Stimulated activated CD8-positive, alpha-beta memory T cell treated with anti-CD3 and anti-CD28 coated beads, Interleukin-7, amount 100 ng/mL, for 1 hour (primary cell): ENCODE results near the gene MYOG.

Experiments
- DNase-seq, 2 donors: peaks; one replicate each; pipeline ENCODE4 v3.0.0-alpha.2; 2020; ENCODE audit warnings: low read depth in 2 of 2

Gene MYOG

GRCh38 chr1:203072002-203072602, 13.7 kb downstream of the MYOG start:
- no peak for DNase-seq

GRCh38 chr1:203069030-203069747, 16.6 kb downstream of the MYOG start:
- no peak for DNase-seq

- DNase-seq, result no peak
Observed at GRCh38 chr1:203066965-203067364, 18.8 kb downstream of the MYOG start.

- no peak for DNase-seq
Observed at GRCh38 chr1:203065986-203066385, 19.8 kb downstream of the MYOG start.

- no peak for DNase-seq
Observed at GRCh38 chr1:203065191-203065590, 20.6 kb downstream of the MYOG start.

- DNase-seq, result no peak
Observed at GRCh38 chr1:203063287-203063686, 22.5 kb downstream of the MYOG start.

- no peak for DNase-seq
Observed at GRCh38 chr1:203060115-203060514, 25.7 kb downstream of the MYOG start.

GRCh38 chr1:203059485-203059884, 26.3 kb downstream of the MYOG start:
- DNase-seq, result no peak

GRCh38 chr1:203058676-203058935, 27.2 kb downstream of the MYOG start:
- DNase-seq, result no peak

- no peak for DNase-seq
Observed at GRCh38 chr1:203057911-203058675, 27.7 kb downstream of the MYOG start.

- no peak for DNase-seq
Observed at GRCh38 chr1:203056516-203056915, 29.3 kb downstream of the MYOG start.

GRCh38 chr1:203056012-203056411, 29.8 kb downstream of the MYOG start:
- DNase-seq, result no peak

- DNase-seq, result no peak
Observed at GRCh38 chr1:203055161-203055799, 30.5 kb downstream of the MYOG start.

- no peak for DNase-seq
Observed at GRCh38 chr1:203054642-203055041, 31.2 kb downstream of the MYOG start.

GRCh38 chr1:203054184-203054583, 31.6 kb downstream of the MYOG start:
- no peak for DNase-seq

- DNase-seq, result no peak
Observed at GRCh38 chr1:203052601-203053000, 33.2 kb downstream of the MYOG start.

GRCh38 chr1:203051841-203052324, 33.9 kb downstream of the MYOG start:
- no peak for DNase-seq

GRCh38 chr1:203050826-203051225, 35.0 kb downstream of the MYOG start:
- no peak for DNase-seq

GRCh38 chr1:203049576-203050180, 36.1 kb downstream of the MYOG start:
- DNase-seq, result no peak

GRCh38 chr1:203049077-203049476, 36.7 kb downstream of the MYOG start:
- no peak for DNase-seq

GRCh38 chr1:203048555-203049051, 37.2 kb downstream of the MYOG start:
- no peak for DNase-seq

GRCh38 chr1:203048086-203048485, 37.7 kb downstream of the MYOG start:
- no peak for DNase-seq
